Osteoblast (primary cell): ENCODE data around the gene VAMP8. TPM values are rescaled to one million over a fixed set of nuclear protein-coding genes. Genes with fewer than 3 reads are reported as not detected.
A peak's percentile ranks its signal among the peaks of the same experiment; 100 is the strongest.
"Not testable (repeated sequence)": the region's sequence is repeated elsewhere in the genome, so short reads cannot be mapped to it uniquely, and the experiment has no call there.

ENCODE experiments used
- DNase-seq: peaks from one replicate; pipeline ENCODE4 v3.0.0; 2011; ENCODE audit warnings: low spot score, mixed read lengths; ENCODE audit not compliant: insufficient read length; ENCODE audit errors: missing footprints
- H2AFZ ChIP-seq: 2 replicates; pipeline ENCODE4 v1.6.0; 2011; ENCODE audit warnings: mild to moderate bottlenecking, low read length
- H3K27ac ChIP-seq: 2 replicates; pipeline ENCODE4 v1.5.1; 2011; ENCODE audit warnings: mild to moderate bottlenecking, low read depth, low read length, moderate library complexity
- H3K27me3 ChIP-seq: 2 replicates; pipeline ENCODE4 v1.6.0; 2012; ENCODE audit warnings: mild to moderate bottlenecking, control low read depth, inconsistent platforms, low read length, moderate library complexity; ENCODE audit not compliant: insufficient read depth
- H3K36me3 ChIP-seq: 2 replicates; pipeline ENCODE4 v1.5.1; 2011; ENCODE audit warnings: mild to moderate bottlenecking, low read length, control low read depth, moderate library complexity; ENCODE audit not compliant: insufficient read depth
- H3K4me1 ChIP-seq: 2 replicates; pipeline ENCODE4 v1.5.1; 2011; ENCODE audit warnings: mild to moderate bottlenecking, low read length, control low read depth, moderate library complexity; ENCODE audit not compliant: insufficient read depth
- H3K4me2 ChIP-seq: 2 replicates; pipeline ENCODE4 v1.6.0; 2011; ENCODE audit warnings: mild to moderate bottlenecking, low read length; ENCODE audit not compliant: insufficient read depth
- H3K4me3 ChIP-seq: fragments of 200-600 bp; sonication (generic); 3 replicates; pipeline ENCODE4 v1.5.1; 2012; ENCODE audit warnings: mild to moderate bottlenecking, low read length, inconsistent platforms; ENCODE audit not compliant: insufficient read depth
- H3K79me2 ChIP-seq: 2 replicates; pipeline ENCODE4 v1.6.0; 2012; ENCODE audit warnings: mild to moderate bottlenecking, low read length, control low read depth, inconsistent platforms; ENCODE audit not compliant: insufficient read depth
- H3K9me3 ChIP-seq: 2 replicates; pipeline ENCODE4 v1.5.1; 2011; ENCODE audit warnings: low read depth, low read length, control low read depth
- H4K20me1 ChIP-seq: 2 replicates; pipeline ENCODE4 v1.6.0; 2012; ENCODE audit warnings: mild to moderate bottlenecking, low read length, control low read depth; ENCODE audit not compliant: insufficient read depth
- CTCF ChIP-seq: IDR thresholded peaks from 2 replicates; pipeline ENCODE4 v1.5.1; 2011; ENCODE audit warnings: mild to moderate bottlenecking, low read depth, low read length, moderate library complexity; ENCODE audit errors: extremely low read depth
- total RNA-seq: library from RNA; depleted of rRNA; stranded (reverse); fragments of >200 nt; gene quantifications from 2 replicates; pipeline ENCODE4 v1.2.3, GENCODE V29; 2012

Gene VAMP8
- total RNA-seq, 1 donor, result 2.5 TPM

DNA sequence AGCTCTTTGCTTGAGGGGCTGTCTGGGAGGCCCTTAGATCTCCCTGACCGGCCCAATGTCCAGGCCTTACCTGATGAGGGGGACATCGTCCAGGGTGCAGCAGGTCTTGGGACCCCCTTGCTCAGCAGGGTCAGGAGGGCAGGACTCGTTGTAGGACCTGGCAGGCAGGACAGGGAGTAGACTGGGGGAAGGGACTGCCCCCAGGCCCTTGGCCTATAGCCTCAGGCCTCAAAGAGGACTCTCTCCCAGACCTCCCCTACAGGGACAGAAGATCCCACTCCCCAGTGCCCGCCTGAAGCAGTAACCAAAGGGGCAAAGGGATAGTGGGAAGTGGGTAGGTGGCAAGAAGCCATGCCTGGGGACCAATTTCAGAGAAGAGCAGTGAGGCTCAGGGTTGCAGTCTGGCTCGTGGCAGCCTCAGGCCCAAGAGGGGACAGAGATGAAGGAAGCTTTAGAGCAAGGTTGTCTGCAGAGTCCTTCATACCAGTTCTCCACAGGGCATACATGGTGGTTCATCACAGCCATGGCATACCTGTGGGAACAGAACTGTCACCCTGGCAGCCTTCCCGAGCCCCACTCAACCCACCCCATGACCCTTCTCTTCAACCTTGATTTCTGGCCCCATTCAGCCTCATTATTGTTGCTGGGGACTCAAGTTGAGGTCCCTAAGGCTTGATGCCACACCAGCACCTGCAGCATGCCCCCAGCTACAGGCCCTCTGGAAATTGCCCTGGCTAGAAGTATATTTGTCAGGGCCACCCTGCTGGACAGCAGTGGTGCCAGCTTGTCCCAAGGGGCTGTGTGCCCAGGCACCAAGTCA, 23.8 kb downstream of the VAMP8 start:
- H3K27ac ChIP-seq, result no peak overlapping the region
- no peak overlapping the region for H2AFZ ChIP-seq
- no peak for TF ChIP-seq CTCF

DNA sequence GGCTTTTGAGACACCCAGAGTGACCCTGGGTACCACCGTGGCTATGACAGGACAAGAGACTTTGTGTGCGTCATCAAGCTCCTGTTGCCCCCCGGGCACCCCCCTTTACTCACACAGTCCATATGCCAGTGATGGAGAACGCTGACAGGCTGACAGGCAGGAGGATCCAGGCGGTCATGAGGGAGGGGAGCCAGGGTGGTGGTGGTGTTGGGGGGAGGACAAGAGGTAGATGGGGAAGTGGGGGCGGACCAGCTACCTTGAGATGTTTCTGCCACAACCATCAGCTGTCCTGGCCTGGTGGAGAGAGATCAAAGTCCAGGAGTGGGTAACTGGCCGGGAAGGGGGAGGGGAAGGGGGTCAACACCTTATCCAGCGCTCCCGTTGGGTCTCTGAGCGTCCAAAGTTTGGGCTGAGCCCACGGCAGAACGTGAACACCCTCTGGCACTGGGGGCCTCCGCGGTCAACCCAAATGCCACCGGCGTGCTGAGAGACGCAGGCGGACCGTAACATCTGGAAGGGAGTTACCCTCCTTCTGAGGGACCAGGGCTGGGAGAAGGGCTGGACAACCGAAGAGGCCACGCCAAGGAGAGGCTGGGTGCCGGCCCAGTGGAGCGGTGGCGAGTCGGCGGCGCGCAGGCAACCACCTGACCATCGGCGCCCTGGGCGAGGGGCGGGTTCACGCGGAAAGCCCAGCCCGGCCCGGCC, 24.5 kb downstream of the VAMP8 start:
- peak overlapping the region; percentile 69 for H2AFZ ChIP-seq

More for the DNA sequence above, 23.8 kb downstream of the VAMP8 start:
- H3K27me3 ChIP-seq, result no peaks in the 10 kb centered on the region
- DNase-seq, result peak; percentile 50
- peaks cover 13% of the 10 kb centered on the region for H4K20me1 ChIP-seq
- H3K36me3 ChIP-seq, result peaks cover 24% of the 10 kb centered on the region
- peak overlapping the region; percentile 88 for H3K4me3 ChIP-seq
- H3K79me2 ChIP-seq, result peaks cover 47% of the 10 kb centered on the region
- no peaks in the 10 kb centered on the region for H3K9me3 ChIP-seq
- peaks cover 42% of the 10 kb centered on the region for H3K4me1 ChIP-seq
- peak overlapping the region; percentile 98 for H3K4me2 ChIP-seq

GRCh38 chr2:85602476-85603234, 25.3 kb downstream of the VAMP8 start, which contains the start of gene TMEM150A:
Gene TMEM150A, minus strand, starts transcription at chr2:85602698. Its CDS starts 750 bp downstream, at chr2:85601948.
- Histone ChIP-seq H3K4me2 (peak within 1 kb of the TSS; percentile 98), H4K20me1 (peaks cover 4% of the 10 kb centered on the region), H3K4me3 (peak within 1 kb of the TSS; percentile 88), H3K9me3 (no peaks in the 10 kb centered on the region), H3K27me3 (no peaks in the 10 kb centered on the region), H2AFZ (peak within 1 kb of the TSS; percentile 81), H3K79me2 (peaks cover 39% of the 10 kb centered on the region), H3K36me3 (peaks cover 18% of the 10 kb centered on the region), H3K27ac (peak within 1 kb of the TSS; percentile 59), H3K4me1 (peaks cover 42% of the 10 kb centered on the region)
- TF ChIP-seq CTCF, result no peak
- DNase-seq, result peak; percentile 98

More for the DNA sequence above, 24.5 kb downstream of the VAMP8 start:
- H4K20me1 ChIP-seq, result peaks cover 7% of the 10 kb centered on the region
- peaks cover 18% of the 10 kb centered on the region for H3K36me3 ChIP-seq
- H3K4me3 ChIP-seq, result peak overlapping the region; percentile 88
- H3K79me2 ChIP-seq, result peaks cover 39% of the 10 kb centered on the region
- peaks cover 41% of the 10 kb centered on the region for H3K4me1 ChIP-seq
- no peaks in the 10 kb centered on the region for H3K27me3 ChIP-seq
- peak overlapping the region; percentile 98 for H3K4me2 ChIP-seq
- peak; percentile 86 for DNase-seq
- no peaks in the 10 kb centered on the region for H3K9me3 ChIP-seq
- no peak for TF ChIP-seq CTCF
- H3K27ac ChIP-seq, result peak overlapping the region; percentile 59

- H2AFZ ChIP-seq, H4K20me1 ChIP-seq, H3K9me3 ChIP-seq, H3K27ac ChIP-seq, DNase-seq, H3K27me3 ChIP-seq: not testable (repeated sequence)
- Histone ChIP-seq H3K4me2 (peak overlapping the region; percentile 37), H3K4me3 (peak overlapping the region; percentile 38), H3K79me2 (peaks cover 45% of the 10 kb centered on the region), H3K36me3 (peaks cover 22% of the 10 kb centered on the region), H3K4me1 (peaks cover 42% of the 10 kb centered on the region)
These were observed 26.7 kb downstream of the VAMP8 start for GRCh38 chr2:85604133-85604444.
